Activated B cell treated with CpG ODN at 0.5 μM for 24 hours (primary cell): Measurements from ENCODE around the gene OSCAR. TPM values are rescaled to one million over a fixed set of nuclear protein-coding genes. Genes with fewer than 3 reads are reported as not detected.
A peak's percentile ranks its signal among the peaks of the same experiment; 100 is the strongest.

Source experiments
- ATAC-seq: fragments of 200-7000 bp; cut with Tn5 transposase; one replicate; pipeline ENCODE4 v1.10.0; 2021; ENCODE audit warnings: low read depth, mild to moderate bottlenecking, moderate library complexity
- CTCF ChIA-PET: fragments of 350-600 bp; sonication (Branson Sonifier 250); formaldehyde crosslinking; loops from one replicate; lab custom pipeline; 2021; ENCODE audit warnings: antibody characterized with exemption; lab: Charles Lee
- POLR2A ChIA-PET: fragments of 350-600 bp; sonication (Branson Sonifier 250); formaldehyde crosslinking; loops from one replicate; lab custom pipeline; 2021; ENCODE audit warnings: antibody characterized with exemption; lab: Charles Lee
- DNase-seq: peaks from one replicate; pipeline ENCODE4 v3.0.0; 2022
- H3K27ac Mint-ChIP-seq: one replicate; pipeline ENCODE4 v1.8.0; 2020; ENCODE audit warnings: mixed read lengths
- H3K27me3 Mint-ChIP-seq: one replicate; pipeline ENCODE4 v1.8.0; 2021; ENCODE audit warnings: mixed read lengths
- H3K36me3 Mint-ChIP-seq: one replicate; pipeline ENCODE4 v1.8.0; 2021; ENCODE audit warnings: low read depth, mixed read lengths
- H3K4me1 Mint-ChIP-seq: one replicate; pipeline ENCODE4 v1.8.0; 2021; ENCODE audit warnings: mixed read lengths
- H3K4me3 Mint-ChIP-seq: one replicate; pipeline ENCODE4 v1.8.0; 2020; ENCODE audit warnings: mild to moderate bottlenecking, mixed read lengths
- H3K9me3 Mint-ChIP-seq: one replicate; pipeline ENCODE4 v1.8.0; 2020; ENCODE audit warnings: mixed read lengths
- intact Hi-C: fragments of 100-400 bp; cut with micrococcal nuclease; formaldehyde crosslinking; loops from one replicate; pipeline ENCODE4 v1.15.1; 2024
- total RNA-seq: library from RNA; stranded (reverse); gene quantifications from 2 replicates; pipeline ENCODE4 v1.2.3, GENCODE V29; 2022
- TF ChIP-seq, protein P1 (sequence below): fragments of 200-600 bp; IDR thresholded peaks from one replicate; pipeline ENCODE4 v1.8.0; 2022; ENCODE audit warnings: antibody characterized with exemption, mild to moderate bottlenecking

The OSCAR gene
- total RNA-seq, 1 donor from 2014 or later, result 0.16 TPM

DNA sequence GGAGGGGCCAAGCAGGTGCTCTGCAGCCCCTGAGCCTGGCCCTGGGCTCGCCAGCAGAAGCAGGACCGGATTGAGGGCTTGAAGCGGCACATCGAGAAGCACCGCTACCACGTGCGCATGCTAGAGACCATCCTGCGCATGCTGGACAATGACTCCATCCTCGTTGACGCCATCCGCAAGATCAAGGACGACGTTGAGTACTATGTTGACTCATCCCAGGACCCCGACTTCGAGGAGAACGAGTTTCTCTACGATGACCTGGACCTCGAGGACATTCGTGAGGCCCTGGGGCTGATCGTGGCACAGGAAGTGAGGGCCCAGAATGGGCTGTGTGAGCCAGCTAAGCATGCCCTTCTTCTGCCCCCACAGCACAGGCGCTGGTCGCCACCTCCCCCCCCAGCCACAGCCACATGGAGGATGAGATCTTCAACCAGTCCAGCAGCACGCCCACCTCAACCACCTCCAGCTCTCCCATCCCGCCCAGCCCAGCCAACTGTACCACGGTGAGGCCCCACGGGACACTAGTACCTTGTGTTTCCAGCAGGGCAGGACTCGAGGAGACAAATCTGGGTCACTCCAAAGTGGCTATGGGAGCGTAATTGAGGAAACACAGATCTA lies 45.0 kb upstream of the OSCAR start:
- POLR2A ChIA-PET, result no interaction called here

DNA sequence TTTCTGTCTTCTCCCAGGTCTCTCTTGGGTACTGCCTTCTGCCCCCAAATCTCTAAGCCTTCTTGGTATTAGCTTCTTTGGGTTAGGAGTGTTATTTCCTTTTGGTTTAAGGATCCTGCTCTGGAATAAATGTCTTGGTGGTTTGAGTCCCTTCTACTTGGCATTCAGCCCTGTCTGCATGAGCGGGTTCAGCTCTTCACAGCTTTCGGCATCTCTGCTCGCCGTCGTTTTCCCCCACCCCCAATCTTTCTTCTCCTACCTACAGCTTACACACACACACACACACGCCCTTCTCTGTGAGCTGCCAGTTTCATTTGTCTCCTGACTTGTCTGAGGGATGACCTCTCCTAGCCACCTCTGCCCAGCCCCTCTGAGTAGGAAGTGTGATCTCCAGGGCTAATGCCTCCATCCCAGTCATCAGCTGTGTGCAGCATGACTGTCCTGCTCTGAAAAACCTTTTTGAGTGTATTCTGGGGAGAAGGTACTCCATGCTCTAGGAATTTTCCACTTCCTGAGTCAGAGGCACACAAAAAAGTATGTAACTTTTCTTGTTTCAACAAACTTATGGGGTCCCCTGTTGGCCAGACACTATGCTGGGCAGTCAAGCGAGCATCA lies 41.7 kb upstream of the OSCAR start:
- Mint-ChIP-seq H3K4me3 (no peak overlapping the region), H3K36me3 (peaks cover 75% of the 10 kb centered on the region), H3K27me3 (no peaks in the 10 kb centered on the region), H3K4me1 (peaks cover 38% of the 10 kb centered on the region), H3K27ac (no peak overlapping the region), H3K9me3 (no peaks in the 10 kb centered on the region)
- ChIA-PET CTCF (interaction anchor here (1.0 kb wide), 1 partner anchor 17 kb away, joined by 3 read pairs; the partner anchor contains the start of gene LENG1), POLR2A (interaction anchor here (0.6 kb wide), 1 partner anchor 15 kb away, joined by 3 read pairs; no protein-coding TSS in a partner anchor)
- DNase-seq (no peak), ATAC-seq (no peak)
- intact Hi-C loops, result no loop called here
- TF ChIP-seq, protein P1, sequence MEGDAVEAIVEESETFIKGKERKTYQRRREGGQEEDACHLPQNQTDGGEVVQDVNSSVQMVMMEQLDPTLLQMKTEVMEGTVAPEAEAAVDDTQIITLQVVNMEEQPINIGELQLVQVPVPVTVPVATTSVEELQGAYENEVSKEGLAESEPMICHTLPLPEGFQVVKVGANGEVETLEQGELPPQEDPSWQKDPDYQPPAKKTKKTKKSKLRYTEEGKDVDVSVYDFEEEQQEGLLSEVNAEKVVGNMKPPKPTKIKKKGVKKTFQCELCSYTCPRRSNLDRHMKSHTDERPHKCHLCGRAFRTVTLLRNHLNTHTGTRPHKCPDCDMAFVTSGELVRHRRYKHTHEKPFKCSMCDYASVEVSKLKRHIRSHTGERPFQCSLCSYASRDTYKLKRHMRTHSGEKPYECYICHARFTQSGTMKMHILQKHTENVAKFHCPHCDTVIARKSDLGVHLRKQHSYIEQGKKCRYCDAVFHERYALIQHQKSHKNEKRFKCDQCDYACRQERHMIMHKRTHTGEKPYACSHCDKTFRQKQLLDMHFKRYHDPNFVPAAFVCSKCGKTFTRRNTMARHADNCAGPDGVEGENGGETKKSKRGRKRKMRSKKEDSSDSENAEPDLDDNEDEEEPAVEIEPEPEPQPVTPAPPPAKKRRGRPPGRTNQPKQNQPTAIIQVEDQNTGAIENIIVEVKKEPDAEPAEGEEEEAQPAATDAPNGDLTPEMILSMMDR, result no peak

More for the DNA sequence above, 45.0 kb upstream of the OSCAR start:
- Mint-ChIP-seq H3K4me1 (peaks cover 12% of the 10 kb centered on the region), H3K4me3 (no peak overlapping the region), H3K27ac (no peak overlapping the region), H3K9me3 (no peaks in the 10 kb centered on the region), H3K36me3 (peaks cover 81% of the 10 kb centered on the region), H3K27me3 (no peaks in the 10 kb centered on the region)
- TF ChIP-seq, protein P1, result no peak
- intact Hi-C loops, result no loop called here
- ATAC-seq (no peak), DNase-seq (no peak)
- CTCF ChIA-PET, result no interaction called here

DNA sequence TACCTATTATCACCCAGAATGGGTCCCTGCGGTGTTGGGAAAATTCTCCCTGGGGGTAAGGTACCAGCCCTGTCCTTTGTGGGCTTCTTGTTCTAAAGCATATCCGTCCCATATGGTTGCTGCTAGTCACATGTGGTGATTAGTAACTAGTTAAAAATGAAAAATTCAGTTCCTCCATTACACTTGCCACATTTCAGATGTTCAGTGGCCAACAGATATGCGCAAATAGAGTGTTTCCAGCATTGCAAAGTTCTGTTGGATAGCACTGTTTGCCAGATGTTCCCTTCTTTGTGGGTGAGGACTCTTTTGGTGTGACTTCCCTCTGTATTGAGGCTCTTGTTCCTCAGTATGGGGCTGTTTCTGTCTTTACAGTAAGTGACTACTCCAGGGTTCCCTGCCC lies 40.8 kb upstream of the OSCAR start:
- Mint-ChIP-seq H3K27me3 (no peaks in the 10 kb centered on the region), H3K9me3 (no peaks in the 10 kb centered on the region), H3K27ac (no peak overlapping the region), H3K36me3 (peaks cover 66% of the 10 kb centered on the region), H3K4me1 (peaks cover 46% of the 10 kb centered on the region), H3K4me3 (no peak overlapping the region)
- intact Hi-C loops, result no loop called here
- ATAC-seq, result no peak
- POLR2A ChIA-PET, result interaction anchor here (0.6 kb wide), 2 partner anchors 16 to 58 kb away, joined by 3 read pairs; no protein-coding TSS in a partner anchor
- TF ChIP-seq, protein P1, result no peak
- no peak for DNase-seq
- CTCF ChIA-PET, result interaction anchor here (1.0 kb wide), 1 partner anchor 18 kb away, joined by 3 read pairs; the partner anchor contains the start of gene LENG1

DNA sequence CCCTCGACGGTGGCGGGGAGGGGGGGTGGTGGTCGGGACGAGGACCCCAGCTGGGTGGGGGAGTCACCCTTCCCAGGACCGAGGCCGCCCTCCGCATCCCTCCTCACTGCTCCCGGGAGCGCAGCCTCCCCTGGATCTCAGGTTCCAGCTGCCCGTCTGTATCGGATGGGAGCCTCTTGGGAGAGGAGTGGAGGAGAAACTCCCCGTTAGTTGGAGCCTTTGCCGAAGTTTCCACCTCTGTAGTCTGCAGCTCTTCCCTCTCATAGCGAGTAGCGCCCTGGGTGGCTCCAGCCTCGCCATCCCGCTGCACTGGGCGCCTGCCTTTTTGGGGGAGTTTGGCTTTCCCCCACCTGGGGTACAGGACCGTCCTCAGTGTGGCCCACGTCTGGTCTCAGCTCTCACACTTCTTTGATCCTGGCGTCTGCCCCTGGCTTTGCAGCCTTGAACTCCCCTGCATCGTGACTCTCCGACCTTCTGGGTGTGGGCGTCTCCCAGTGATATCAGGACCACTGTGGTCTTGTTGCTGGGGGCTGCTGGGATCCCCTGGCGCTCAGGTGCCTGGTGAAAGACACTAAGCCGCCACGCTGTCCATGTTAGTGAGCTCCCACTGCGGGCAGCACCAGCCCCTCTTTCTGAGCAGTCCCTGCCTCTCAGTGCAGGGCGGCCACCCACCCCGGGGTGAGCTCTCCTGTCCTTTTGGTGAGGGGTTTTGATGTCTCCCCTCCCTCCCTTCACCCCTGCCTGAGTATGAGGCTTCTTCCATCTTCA lies 38.1 kb upstream of the OSCAR start:
- peaks cover 51% of the 10 kb centered on the region for H3K4me1 Mint-ChIP-seq
- H3K9me3 Mint-ChIP-seq, result no peaks in the 10 kb centered on the region
- H3K27me3 Mint-ChIP-seq, result no peaks in the 10 kb centered on the region
- DNase-seq, result no peak
- H3K4me3 Mint-ChIP-seq, result peak overlapping the region; percentile 85
- POLR2A ChIA-PET, result interaction anchor here (0.6 to 3.8 kb wide), 5 partner anchors 12 to 310 kb away, joined by 3 to 69 read pairs (median 17); partner anchors contain the start of genes LENG1, LENG8 and RPS9
- H3K27ac Mint-ChIP-seq, result peak overlapping the region; percentile 83
- no peak for ATAC-seq
- peaks cover 40% of the 10 kb centered on the region for H3K36me3 Mint-ChIP-seq
- CTCF ChIA-PET, result no interaction called here
- TF ChIP-seq, protein P1, result no peak
- intact Hi-C loops, result no loop called here
